GM12872 (cell line): ENCODE measurements around the gene MAPRE2.

Source experiments
- CTCF ChIP-seq: IDR thresholded peaks from 3 replicates; pipeline ENCODE4 v1.5.1; 2011; ENCODE audit warnings: low read depth, mild to moderate bottlenecking, low read length, moderate library complexity; ENCODE audit not compliant: insufficient read depth

Gene MAPRE2

GRCh38 chr18:35136885-35137284 lies 95.7 kb downstream of the MAPRE2 start:
- no peak for TF ChIP-seq CTCF

GRCh38 chr18:35137632-35138031 lies 96.4 kb downstream of the MAPRE2 start:
- no peak for TF ChIP-seq CTCF

- TF ChIP-seq CTCF = no peak
These were observed 97.6 kb downstream of the MAPRE2 start for GRCh38 chr18:35138773-35139172.

- TF ChIP-seq CTCF = no peak
These were observed 98.3 kb downstream of the MAPRE2 start for GRCh38 chr18:35139517-35139916.

- no peak for TF ChIP-seq CTCF
These were observed 99.9 kb downstream of the MAPRE2 start for GRCh38 chr18:35141077-35141476.

GRCh38 chr18:35141567-35142274 lies 100.5 kb downstream of the MAPRE2 start:
- no peak for TF ChIP-seq CTCF

GRCh38 chr18:35142275-35142615 lies 101.0 kb downstream of the MAPRE2 start:
- TF ChIP-seq CTCF = no peak
